Vagina (tissue), 2 donors: ENCODE results near the gene NIPAL3.

Experiments used
- POLR2A ChIP-seq, 2 donors: fragments of 450-650 bp; IDR thresholded peaks; one replicate each; pipeline ENCODE4 v1.6.1; 2017; ENCODE audit warnings: antibody characterized with exemption in 2 of 2, mild to moderate bottlenecking in 2 of 2, moderate library complexity in 2 of 2
- POLR2AphosphoS5 ChIP-seq, 2 donors: sonication (generic); formaldehyde crosslinking; IDR thresholded peaks; one replicate each; pipeline ENCODE4 v1.9.0; 2017; ENCODE audit warnings: antibody characterized with exemption in 2 of 2, mild to moderate bottlenecking in 2 of 2, low read depth in 1 of 2; ENCODE audit not compliant: insufficient read depth in 1 of 2
- TF ChIP-seq, protein P1 (sequence below), 3 experiments: fragments of 450-650 bp in 2 of 3; fragments of 200-600 bp in 1 of 3; sonication (generic) in 1 of 3; IDR thresholded peaks; one replicate each; pipeline ENCODE4 v1.5.1; 2017 to 2019; ENCODE audit warnings: antibody characterized with exemption in 3 of 3, mild to moderate bottlenecking in 2 of 3, moderate library complexity in 2 of 3

DNA sequence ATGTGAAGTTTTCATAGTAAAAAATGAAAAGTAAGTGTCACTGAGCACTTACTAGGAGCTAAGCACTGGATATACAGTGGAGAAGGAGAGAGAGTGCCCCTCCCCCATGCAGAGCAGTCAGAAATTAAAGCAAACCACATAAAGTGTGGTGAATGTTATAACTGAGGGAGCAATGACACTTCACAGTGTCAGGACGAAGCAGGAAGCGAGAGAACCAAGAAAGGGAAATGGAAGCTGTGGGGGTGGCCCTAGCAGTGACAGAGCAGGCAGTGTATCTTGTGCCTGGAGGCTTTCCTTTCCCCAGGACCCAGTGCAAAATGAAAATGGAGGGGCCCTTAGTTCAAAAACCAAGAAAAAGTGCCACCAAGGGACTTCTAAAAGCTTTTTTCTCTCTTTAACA lies 65.5 kb downstream of the NIPAL3 start:
- TF ChIP-seq, protein P1, sequence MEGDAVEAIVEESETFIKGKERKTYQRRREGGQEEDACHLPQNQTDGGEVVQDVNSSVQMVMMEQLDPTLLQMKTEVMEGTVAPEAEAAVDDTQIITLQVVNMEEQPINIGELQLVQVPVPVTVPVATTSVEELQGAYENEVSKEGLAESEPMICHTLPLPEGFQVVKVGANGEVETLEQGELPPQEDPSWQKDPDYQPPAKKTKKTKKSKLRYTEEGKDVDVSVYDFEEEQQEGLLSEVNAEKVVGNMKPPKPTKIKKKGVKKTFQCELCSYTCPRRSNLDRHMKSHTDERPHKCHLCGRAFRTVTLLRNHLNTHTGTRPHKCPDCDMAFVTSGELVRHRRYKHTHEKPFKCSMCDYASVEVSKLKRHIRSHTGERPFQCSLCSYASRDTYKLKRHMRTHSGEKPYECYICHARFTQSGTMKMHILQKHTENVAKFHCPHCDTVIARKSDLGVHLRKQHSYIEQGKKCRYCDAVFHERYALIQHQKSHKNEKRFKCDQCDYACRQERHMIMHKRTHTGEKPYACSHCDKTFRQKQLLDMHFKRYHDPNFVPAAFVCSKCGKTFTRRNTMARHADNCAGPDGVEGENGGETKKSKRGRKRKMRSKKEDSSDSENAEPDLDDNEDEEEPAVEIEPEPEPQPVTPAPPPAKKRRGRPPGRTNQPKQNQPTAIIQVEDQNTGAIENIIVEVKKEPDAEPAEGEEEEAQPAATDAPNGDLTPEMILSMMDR (IDR thresholded peaks at IDR 0.05): no peak
- no peak for TF ChIP-seq POLR2A (IDR thresholded peaks at IDR 0.05)
- TF ChIP-seq POLR2AphosphoS5 (IDR thresholded peaks at IDR 0.05; ENCODE audit: insufficient read depth in 1 of 2, low read depth in 1 of 2): no peak
